Liver (tissue), 9 donors: ENCODE data around the gene KIF26B. TPM values are rescaled to one million over a fixed set of nuclear protein-coding genes. Genes with fewer than 3 reads are reported as not detected.

ENCODE experiments used
- DNase-seq: peaks from one replicate; pipeline ENCODE4 v3.0.0-alpha.2; 2017; ENCODE audit warnings: low spot score
- H3K27ac ChIP-seq, 2 donors: one replicate each; pipeline ENCODE4 v1.7.0; 2013; ENCODE audit warnings: inconsistent platforms in 2 of 2, low read length in 2 of 2, control low read depth in 1 of 2, low read depth in 1 of 2, mild to moderate bottlenecking in 1 of 2
- H3K27me3 ChIP-seq, 4 donors: one replicate each; pipeline versions ENCODE4 v1.6.1 to v1.7.0; 2013; ENCODE audit warnings: low read length in 3 of 4, inconsistent platforms in 1 of 4, mild to moderate bottlenecking in 1 of 4, moderate library complexity in 1 of 4; ENCODE audit not compliant: control insufficient read depth in 4 of 4, insufficient read depth in 4 of 4
- H3K36me3 ChIP-seq, 4 donors: one replicate each; pipeline versions ENCODE4 v1.6.1 to v1.7.0; 2013; ENCODE audit warnings: low read length in 3 of 4, mild to moderate bottlenecking in 3 of 4, low read depth in 1 of 4, moderate library complexity in 1 of 4; ENCODE audit not compliant: control insufficient read depth in 4 of 4, insufficient read depth in 3 of 4
- H3K4me1 ChIP-seq, 4 donors: one replicate each; pipeline versions ENCODE4 v1.6.1 to v1.7.0; 2013; ENCODE audit warnings: low read length in 3 of 4, mild to moderate bottlenecking in 3 of 4, moderate library complexity in 1 of 4; ENCODE audit not compliant: control insufficient read depth in 4 of 4, insufficient read depth in 4 of 4
- H3K4me3 ChIP-seq, 3 donors: one replicate each; pipeline versions ENCODE4 v1.6.1 to v1.7.0; 2013; ENCODE audit warnings: low read length in 3 of 3, control low read depth in 1 of 3, low read depth in 1 of 3, mild to moderate bottlenecking in 1 of 3
- H3K9ac ChIP-seq, 2 donors: one replicate each; pipeline ENCODE4 v1.7.0; 2013; ENCODE audit warnings: low read length in 2 of 2, mild to moderate bottlenecking in 2 of 2, moderate library complexity in 2 of 2, control low read depth in 1 of 2, low read depth in 1 of 2
- H3K9me3 ChIP-seq, 4 donors: one replicate each; pipeline versions ENCODE4 v1.6.1 to v1.7.0; 2013; ENCODE audit warnings: low read length in 3 of 4; ENCODE audit not compliant: control insufficient read depth in 4 of 4
- ATF3 ChIP-seq: IDR thresholded peaks from 2 replicates; pipeline ENCODE4 v1.6.1; 2016; ENCODE audit warnings: antibody characterized with exemption
- CTCF ChIP-seq: fragments of 150-350 bp; IDR thresholded peaks from 2 replicates; pipeline ENCODE4 v1.5.1; 2017; ENCODE audit warnings: improper control_type of control experiment, low read depth, low read length; ENCODE audit not compliant: missing input control
- EGR1 ChIP-seq, 2 donors: IDR thresholded peaks; 2 replicates each; pipeline ENCODE4 v1.6.1; 2016 to 2018; ENCODE audit warnings: antibody characterized with exemption in 2 of 2, low read depth in 2 of 2
- FOXA1 ChIP-seq: IDR thresholded peaks from 2 replicates; pipeline ENCODE4 v1.6.1; 2016; ENCODE audit warnings: antibody characterized with exemption
- FOXA2 ChIP-seq: IDR thresholded peaks from 2 replicates; pipeline ENCODE4 v1.6.1; 2016; ENCODE audit warnings: antibody characterized with exemption
- GABPA ChIP-seq, 2 donors: IDR thresholded peaks in 1 of 2; conservative IDR thresholded peaks in 1 of 2; 2 replicates each; pipeline ENCODE4 v1.6.1; 2016; ENCODE audit warnings: antibody characterized with exemption in 2 of 2, mild to moderate bottlenecking in 1 of 2, moderate library complexity in 1 of 2
- HNF4A ChIP-seq, 2 donors: conservative IDR thresholded peaks; 2 replicates each; pipeline ENCODE4 v1.6.1; 2016; ENCODE audit warnings: antibody characterized with exemption in 2 of 2, mild to moderate bottlenecking in 2 of 2
- HNF4G ChIP-seq: IDR thresholded peaks from 2 replicates; pipeline ENCODE4 v1.6.1; 2016; ENCODE audit warnings: antibody characterized with exemption
- JUND ChIP-seq, 2 donors: IDR thresholded peaks; 2 replicates each; pipeline ENCODE4 v1.6.1; 2016; ENCODE audit warnings: antibody characterized with exemption in 2 of 2
- NR2F2 ChIP-seq: IDR thresholded peaks from 2 replicates; pipeline ENCODE4 v1.6.1; 2016; ENCODE audit warnings: antibody characterized with exemption
- RAD21 ChIP-seq, 2 donors: IDR thresholded peaks; 2 replicates each; pipeline ENCODE4 v1.6.1; 2016; ENCODE audit warnings: antibody characterized with exemption in 2 of 2, mild to moderate bottlenecking in 2 of 2
- REST ChIP-seq: IDR thresholded peaks from 2 replicates; pipeline ENCODE4 v1.6.1; 2016; ENCODE audit warnings: antibody characterized with exemption, mild to moderate bottlenecking
- RXRA ChIP-seq, 2 donors: IDR thresholded peaks; 2 replicates each; pipeline ENCODE4 v1.6.1; 2017 to 2018; ENCODE audit warnings: antibody characterized with exemption in 2 of 2, mild to moderate bottlenecking in 1 of 2
- SP1 ChIP-seq: IDR thresholded peaks from 2 replicates; pipeline ENCODE4 v1.6.1; 2018; ENCODE audit warnings: antibody characterized with exemption, mild to moderate bottlenecking
- TAF1 ChIP-seq: conservative IDR thresholded peaks from 2 replicates; pipeline ENCODE4 v1.6.1; 2016; ENCODE audit warnings: antibody characterized with exemption, mild to moderate bottlenecking
- YY1 ChIP-seq: IDR thresholded peaks from 2 replicates; pipeline ENCODE4 v1.6.1; 2016; ENCODE audit warnings: antibody characterized with exemption, mild to moderate bottlenecking
- ZBTB33 ChIP-seq: IDR thresholded peaks from 2 replicates; pipeline ENCODE4 v1.6.1; 2016; ENCODE audit warnings: antibody characterized with exemption
- WGBS: extraction: QIAGEN DNeasy Blood & Tissue Kit; methylation state at CpG from one replicate; pipeline ENCODE4 v1.1.7; 2013; 5-methylcytosine and 5-hydroxymethylcytosine counted together
- polyA plus RNA-seq, 2 donors: library from polyadenylated mRNA; stranded (reverse) in 1 of 2; unstranded in 1 of 2; fragments of 200-250 nt in 1 of 2; fragments of >200 nt in 1 of 2; fragmentation: Nextera tagmentation in 1 of 2; extraction: Ambion mirVana in 1 of 2; gene quantifications; one replicate each; pipeline versions ENCODE4 v1.2.1 to v1.2.3, GENCODE V29; 2013 to 2015
- total RNA-seq, 2 donors: library from RNA; depleted of rRNA; stranded (reverse); fragments of >200 nt; gene quantifications; one replicate each; pipeline ENCODE4 v1.2.3, GENCODE V29; 2014
- TF ChIP-seq, protein P1 (sequence below): IDR thresholded peaks from 2 replicates; pipeline ENCODE4 v1.6.1; 2016; ENCODE audit warnings: antibody characterized with exemption
- donor health status: healthy.
- donor health status: healthy.
- donor health status: healthy.
- donor health status: healthy.
- donor health status: healthy.

Gene KIF26B
- total and polyA plus RNA-seq, 4 donors = 0.10 to 1.7 (median 0.34) TPM

DNA sequence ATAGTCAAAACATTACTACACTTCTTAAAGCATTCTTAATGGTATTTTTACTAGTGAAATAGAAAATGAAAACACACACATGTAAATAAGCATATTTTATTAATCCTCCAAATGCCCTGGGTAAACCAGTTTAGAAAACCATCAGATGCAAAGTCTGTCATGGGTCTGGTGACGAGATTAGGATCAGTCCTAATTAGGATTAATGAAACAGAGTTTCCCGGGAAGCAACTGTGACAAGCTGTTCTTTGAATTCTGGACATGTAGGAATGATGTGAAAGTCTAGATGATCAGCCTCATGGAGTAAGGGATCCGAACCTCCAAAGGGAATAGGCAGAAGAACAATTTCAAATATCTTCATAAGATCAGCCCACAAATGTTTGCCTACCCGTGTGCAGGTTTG is 250.2 kb downstream of the KIF26B start:
- Histone ChIP-seq H3K9ac (no peak overlapping the region), H3K4me3 (no peak overlapping the region), H3K27me3 (no peaks in the 10 kb centered on the region), H3K4me1 (no peaks in the 10 kb centered on the region), H3K27ac (no peak overlapping the region), H3K9me3 (no peaks in the 10 kb centered on the region), H3K36me3 (no peaks in the 10 kb centered on the region)
- no peak for DNase-seq
- TF ChIP-seq GABPA (IDR thresholded peaks at IDR 0.05 in 1 of 2, conservative IDR thresholded peaks at IDR 0.05 in 1 of 2) = no peak
- TF ChIP-seq, protein P1, sequence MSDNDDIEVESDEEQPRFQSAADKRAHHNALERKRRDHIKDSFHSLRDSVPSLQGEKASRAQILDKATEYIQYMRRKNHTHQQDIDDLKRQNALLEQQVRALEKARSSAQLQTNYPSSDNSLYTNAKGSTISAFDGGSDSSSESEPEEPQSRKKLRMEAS = no peak
- no peak for TF ChIP-seq CTCF
- TF ChIP-seq YY1 = no peak
- no peak for TF ChIP-seq RXRA (IDR thresholded peaks at IDR 0.05)
- TF ChIP-seq HNF4G = no peak
- no peak for TF ChIP-seq RAD21 (IDR thresholded peaks at IDR 0.05)
- WGBS = 85% methylated on average over 4 of the region's 4 CpGs

- H3K4me3 ChIP-seq = no peak overlapping the region
These were observed 251.6 kb downstream of the KIF26B start for GRCh38 chr1:245406426-245406825.

More at GRCh38 chr1:245406426-245406825, 251.6 kb downstream of the KIF26B start:
- no peak overlapping the region for H3K27ac ChIP-seq
- H3K36me3 ChIP-seq = no peaks in the 10 kb centered on the region
- DNase-seq = no peak
- no peaks in the 10 kb centered on the region for H3K4me1 ChIP-seq
- no peaks in the 10 kb centered on the region for H3K27me3 ChIP-seq
- TF ChIP-seq TAF1 = no peak
- no peak for TF ChIP-seq FOXA1
- no peak for TF ChIP-seq REST
- TF ChIP-seq YY1 = no peak
- TF ChIP-seq ATF3 = no peak
- no peak for TF ChIP-seq HNF4A (conservative IDR thresholded peaks at IDR 0.05)
- TF ChIP-seq GABPA (IDR thresholded peaks at IDR 0.05 in 1 of 2, conservative IDR thresholded peaks at IDR 0.05 in 1 of 2) = no peak
- TF ChIP-seq CTCF = no peak
- TF ChIP-seq NR2F2 = no peak
- no peak for TF ChIP-seq RXRA (IDR thresholded peaks at IDR 0.05)
- TF ChIP-seq SP1 = no peak
- no peak for TF ChIP-seq ZBTB33
- TF ChIP-seq HNF4G = no peak
- TF ChIP-seq FOXA2 = no peak
- TF ChIP-seq, protein P1 = no peak
- no peak for TF ChIP-seq RAD21 (IDR thresholded peaks at IDR 0.05)
- no peak for TF ChIP-seq EGR1 (IDR thresholded peaks at IDR 0.05; ENCODE audit: low read depth in 2 of 2)
- no peak for TF ChIP-seq JUND (IDR thresholded peaks at IDR 0.05)
- H3K9me3 ChIP-seq = no peaks in the 10 kb centered on the region
- no peak overlapping the region for H3K9ac ChIP-seq
- 97% methylated on average over 2 of the region's 2 CpGs for WGBS
